Lung (tissue), 12 donors: ENCODE data around the gene SIRPB2. TPM values are rescaled to one million over a fixed set of nuclear protein-coding genes. Genes with fewer than 3 reads are reported as not detected.

Source experiments
- ATAC-seq: fragments of 200-7000 bp; cut with Tn5 transposase; one replicate; pipeline ENCODE4 v1.9.1; 2020; ENCODE audit warnings: moderate number of reproducible peaks; ENCODE audit not compliant: insufficient read depth, low FRiP score
- DNase-seq, 3 donors: peaks; one replicate each; pipeline ENCODE4 v3.0.0-alpha.2; 2013 to 2017
- H3K27ac ChIP-seq, 2 donors: one replicate each; pipeline ENCODE4 v1.5.1; 2013; ENCODE audit warnings: mild to moderate bottlenecking in 2 of 2, moderate library complexity in 2 of 2, control low read depth in 1 of 2, inconsistent platforms in 1 of 2, low read depth in 1 of 2, low read length in 1 of 2
- H3K27me3 ChIP-seq, 3 donors: one replicate each; pipeline ENCODE4 v1.5.1; 2013; ENCODE audit warnings: low read length in 2 of 3; ENCODE audit not compliant: control insufficient read depth in 3 of 3, insufficient read depth in 3 of 3
- H3K36me3 ChIP-seq, 4 donors: one replicate each; pipeline ENCODE4 v1.5.1; 2013; ENCODE audit warnings: low read length in 4 of 4, mild to moderate bottlenecking in 1 of 4, moderate library complexity in 1 of 4; ENCODE audit not compliant: control insufficient read depth in 4 of 4, insufficient read depth in 4 of 4
- H3K4me1 ChIP-seq, 5 donors: one replicate each; pipeline ENCODE4 v1.5.1; 2013; ENCODE audit warnings: low read length in 5 of 5, mild to moderate bottlenecking in 2 of 5, moderate library complexity in 1 of 5; ENCODE audit not compliant: control insufficient read depth in 5 of 5, insufficient read depth in 5 of 5
- H3K4me3 ChIP-seq: one replicate; pipeline ENCODE4 v1.5.1; 2013; ENCODE audit warnings: mild to moderate bottlenecking, control low read depth, moderate library complexity
- H3K9ac ChIP-seq, 2 donors: one replicate each; pipeline ENCODE4 v1.5.1; 2013; ENCODE audit warnings: low read length in 2 of 2, control low read depth in 1 of 2; ENCODE audit not compliant: insufficient read depth in 1 of 2
- H3K9me3 ChIP-seq, 4 donors: one replicate each; pipeline ENCODE4 v1.5.1; 2013; ENCODE audit warnings: low read length in 3 of 4, mild to moderate bottlenecking in 1 of 4, moderate library complexity in 1 of 4; ENCODE audit not compliant: control insufficient read depth in 4 of 4, insufficient read depth in 3 of 4
- CTCF ChIP-seq: IDR thresholded peaks from 2 replicates; pipeline ENCODE4 v1.5.1; 2012; ENCODE audit warnings: mild to moderate bottlenecking; ENCODE audit errors: control extremely low read depth, extremely low read depth
- WGBS, 2 donors: extraction: QIAGEN DNeasy Blood & Tissue Kit; methylation state at CpG; one replicate each; pipeline ENCODE4 v1.1.7; 2013; 5-methylcytosine and 5-hydroxymethylcytosine counted together
- polyA plus RNA-seq, 2 donors: library from polyadenylated mRNA; stranded (reverse); fragments of 200-250 nt; gene quantifications; one replicate each; pipeline ENCODE4 v1.2.1, GENCODE V29; 2013
- total RNA-seq, 2 donors: library from RNA; depleted of rRNA in 1 of 2; stranded (reverse); fragments of >200 nt in 1 of 2; gene quantifications; one replicate each; pipeline ENCODE4 v1.2.1, GENCODE V29; 2014 to 2021
- donor health status: control.
- donor health status: control.
- donor health status: Bipolar disorder and iron deficiency.
- donor health status: healthy.
- donor health status: DM: yes; HTN: yes; CAD: no.

Gene SIRPB2
- total and polyA plus RNA-seq, 4 donors, result 3.9 to 30.9 (median 11.6) TPM

- Histone ChIP-seq H3K27me3 (peaks cover 0 to under 1% (median 0%) of the 10 kb centered on the region in 3 donors), H3K36me3 (peaks cover 5 to 15% (median 9%) of the 10 kb centered on the region in 4 donors), H3K9ac (no peak overlapping the region), H3K27ac (peak overlapping the region in 1 of 2 donors; percentile 42), H3K4me3 (no peak overlapping the region), H3K9me3 (no peaks in the 10 kb centered on the region), H3K4me1 (peaks cover 0 to 16% (median 10%) of the 10 kb centered on the region in 5 donors)
- DNase-seq (no peak), ATAC-seq (no peak)
- WGBS, 2 donors, result 60 to 74% methylated on average over 7 of the region's 7 CpGs
- no peak for TF ChIP-seq CTCF
Measured at GRCh38 chr20:1468117-1468624, 23.0 kb downstream of the SIRPB2 start.

DNA sequence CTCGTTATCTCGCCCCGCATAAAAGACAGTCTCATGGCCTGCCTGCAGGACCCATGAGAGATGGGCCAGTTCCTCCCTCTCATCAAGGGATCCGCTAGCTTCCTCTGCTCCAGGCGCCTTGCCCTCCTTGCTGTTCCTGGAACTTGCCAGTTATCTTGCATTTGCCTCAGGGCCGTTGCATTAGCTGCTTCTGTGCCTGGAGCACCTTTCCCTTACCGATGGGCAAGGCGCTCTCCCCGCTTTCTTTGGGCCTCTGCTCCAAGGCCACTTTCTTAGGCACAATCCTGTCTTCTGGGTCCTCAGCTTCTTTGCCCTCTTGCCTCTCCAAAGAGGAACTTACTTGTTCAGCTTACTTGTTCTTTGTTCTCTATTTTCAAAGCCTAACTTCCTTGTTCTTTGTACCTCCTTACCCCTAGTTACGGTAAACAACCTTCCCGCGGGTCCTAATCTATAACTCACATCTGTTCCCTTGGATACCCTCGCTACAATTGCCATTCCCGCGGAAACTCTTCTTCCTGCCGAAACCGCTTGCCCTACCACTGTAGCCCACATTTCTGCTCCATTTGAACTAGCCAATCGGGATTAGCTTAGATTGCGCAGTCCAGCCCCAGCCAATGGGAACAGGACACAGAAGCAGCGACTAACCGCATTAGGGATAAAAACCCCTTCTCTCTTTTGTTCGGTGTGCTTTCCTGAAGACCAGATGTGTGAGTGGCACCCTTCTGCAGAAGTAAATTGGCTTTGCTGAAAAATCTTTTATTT is 23.7 kb downstream of the SIRPB2 start:
- peak overlapping the region; percentile 24 for H3K4me3 ChIP-seq
- H3K36me3 ChIP-seq, result peaks cover 8 to 18% (median 11%) of the 10 kb centered on the region in 4 donors
- H3K27me3 ChIP-seq, result no peaks in the 10 kb centered on the region
- H3K9me3 ChIP-seq, result no peaks in the 10 kb centered on the region
- no peak for ATAC-seq
- H3K9ac ChIP-seq, result no peak overlapping the region
- TF ChIP-seq CTCF, result no peak
- WGBS, 2 donors, result 16 to 43% methylated on average over 22 of the region's 22 CpGs
- peak in 2 of 3 donors; percentile 23 to 25 for DNase-seq
- peak overlapping the region in 1 of 2 donors; percentile 72 for H3K27ac ChIP-seq
- peaks cover 0 to 16% (median 10%) of the 10 kb centered on the region in 5 donors for H3K4me1 ChIP-seq

DNA sequence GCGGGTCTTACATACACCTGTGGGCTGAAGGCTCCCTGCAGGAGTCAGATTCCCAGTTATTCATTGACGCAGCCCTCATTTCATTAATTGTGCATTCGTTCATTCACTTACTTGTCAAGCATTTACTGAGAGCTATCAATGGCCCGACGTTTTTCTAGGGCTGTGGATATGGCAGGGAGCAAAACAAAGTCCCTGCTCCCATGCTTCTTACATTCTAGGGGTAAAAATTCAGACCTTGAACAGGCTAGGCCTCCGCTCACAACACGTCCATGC is 24.2 kb downstream of the SIRPB2 start:
- no peaks in the 10 kb centered on the region for H3K9me3 ChIP-seq

More for the DNA sequence above, 24.2 kb downstream of the SIRPB2 start:
- Histone ChIP-seq H3K9ac (no peak overlapping the region), H3K27me3 (no peaks in the 10 kb centered on the region), H3K27ac (peak overlapping the region in 1 of 2 donors; percentile 72), H3K4me1 (peaks cover 0 to 16% (median 10%) of the 10 kb centered on the region in 5 donors), H3K36me3 (peaks cover 8 to 18% (median 12%) of the 10 kb centered on the region in 4 donors), H3K4me3 (peak overlapping the region; percentile 24)
- ATAC-seq, result no peak
- 3 to 6% methylated on average over 7 of the region's 7 CpGs for WGBS, 2 donors
- no peak for DNase-seq
- TF ChIP-seq CTCF, result no peak
